Measurements from ENCODE around the gene FBXW8.
A peak's percentile ranks its signal among the peaks of the same experiment; 100 is the strongest.

The FBXW8 gene

DNA sequence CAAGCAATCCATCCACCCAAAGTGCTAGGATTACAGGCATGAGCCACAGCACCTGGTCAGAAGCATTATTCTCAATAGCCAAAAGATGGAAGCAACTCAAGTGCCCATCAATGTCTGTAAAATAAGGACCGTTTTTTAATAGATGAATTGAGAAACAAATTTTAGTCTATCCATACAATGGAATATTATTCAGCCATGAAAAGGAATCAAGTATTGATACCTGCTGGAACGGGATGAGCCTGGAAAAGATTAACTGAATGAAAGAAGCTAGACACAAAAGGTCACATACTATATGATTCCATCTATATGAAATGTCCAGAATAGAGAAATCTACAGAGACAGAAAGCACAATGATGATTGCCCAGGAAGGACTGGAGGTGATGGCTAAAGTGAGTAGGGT lies 9.1 kb upstream of the FBXW8 start:
- Mint-ChIP-seq H3K9me3 (no peaks in the 10 kb centered on the region), H3K36me3 (ENCODE audit: low read depth) (no peaks in the 10 kb centered on the region), H3K4me3 (no peak overlapping the region), H3K27ac (no peak overlapping the region), H3K27me3 (peaks cover 28% of the 10 kb centered on the region), H3K4me1 (ENCODE audit: low read depth) (no peaks in the 10 kb centered on the region)

GRCh38 chr12:116903818-116904217 lies 6.9 kb upstream of the FBXW8 start:
- Mint-ChIP-seq H3K36me3 (ENCODE audit: low read depth) (no peaks in the 10 kb centered on the region), H3K27me3 (peaks cover 27% of the 10 kb centered on the region), H3K9me3 (no peaks in the 10 kb centered on the region), H3K4me3 (no peak overlapping the region), H3K4me1 (ENCODE audit: low read depth) (no peaks in the 10 kb centered on the region), H3K27ac (no peak overlapping the region)

GRCh38 chr12:116906285-116906684 lies 4.5 kb upstream of the FBXW8 start:
- Mint-ChIP-seq H3K27ac (no peak overlapping the region), H3K36me3 (ENCODE audit: low read depth) (no peaks in the 10 kb centered on the region), H3K4me1 (ENCODE audit: low read depth) (peaks cover 8% of the 10 kb centered on the region), H3K4me3 (no peak overlapping the region), H3K9me3 (no peaks in the 10 kb centered on the region), H3K27me3 (peaks cover 20% of the 10 kb centered on the region)

DNA sequence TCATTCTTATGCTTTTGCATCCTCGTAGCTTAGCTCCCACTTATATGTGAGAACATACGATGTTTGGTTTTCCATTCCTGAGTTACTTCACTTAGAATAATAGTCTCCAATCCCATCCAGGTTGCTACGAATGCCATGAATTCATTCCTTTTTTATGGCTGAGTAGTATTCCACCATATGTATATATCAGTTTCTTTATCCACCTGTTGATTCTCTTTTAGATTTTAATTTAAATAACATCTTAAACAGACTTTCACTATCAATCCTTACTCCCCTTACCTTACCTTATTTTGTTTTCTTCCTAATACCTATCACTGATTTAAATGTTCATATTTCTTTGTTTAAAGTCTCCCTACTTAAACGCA lies 488 bp upstream of the FBXW8 start:
- H3K36me3 Mint-ChIP-seq (ENCODE audit: low read depth) = peaks cover 5% of the 10 kb centered on the region
- H3K27ac Mint-ChIP-seq = peak overlapping the region; percentile 56
- no peaks in the 10 kb centered on the region for H3K9me3 Mint-ChIP-seq
- H3K4me1 Mint-ChIP-seq (ENCODE audit: low read depth) = peaks cover 33% of the 10 kb centered on the region
- H3K4me3 Mint-ChIP-seq = peak overlapping the region; percentile 86
- peaks cover 9% of the 10 kb centered on the region for H3K27me3 Mint-ChIP-seq

GRCh38 chr12:116915326-116915725 lies 4.6 kb downstream of the FBXW8 start:
- no peak overlapping the region for H3K4me3 Mint-ChIP-seq
- no peaks in the 10 kb centered on the region for H3K27me3 Mint-ChIP-seq
- peaks cover 12% of the 10 kb centered on the region for H3K36me3 Mint-ChIP-seq (ENCODE audit: low read depth)
- peaks cover 69% of the 10 kb centered on the region for H3K4me1 Mint-ChIP-seq (ENCODE audit: low read depth)
- no peaks in the 10 kb centered on the region for H3K9me3 Mint-ChIP-seq
- H3K27ac Mint-ChIP-seq = no peak overlapping the region

GRCh38 chr12:116916122-116916521 lies 5.4 kb downstream of the FBXW8 start:
- Mint-ChIP-seq H3K4me3 (no peak overlapping the region), H3K4me1 (ENCODE audit: low read depth) (peaks cover 73% of the 10 kb centered on the region), H3K27me3 (no peaks in the 10 kb centered on the region), H3K27ac (peak overlapping the region; percentile 38), H3K9me3 (no peaks in the 10 kb centered on the region), H3K36me3 (ENCODE audit: low read depth) (peaks cover 12% of the 10 kb centered on the region)

GRCh38 chr12:116916714-116917114 lies 6.0 kb downstream of the FBXW8 start:
- Mint-ChIP-seq H3K4me3 (peak overlapping the region; percentile 28), H3K27ac (peak overlapping the region; percentile 80), H3K36me3 (ENCODE audit: low read depth) (peaks cover 12% of the 10 kb centered on the region), H3K27me3 (no peaks in the 10 kb centered on the region), H3K9me3 (no peaks in the 10 kb centered on the region), H3K4me1 (ENCODE audit: low read depth) (peaks cover 75% of the 10 kb centered on the region)

DNA sequence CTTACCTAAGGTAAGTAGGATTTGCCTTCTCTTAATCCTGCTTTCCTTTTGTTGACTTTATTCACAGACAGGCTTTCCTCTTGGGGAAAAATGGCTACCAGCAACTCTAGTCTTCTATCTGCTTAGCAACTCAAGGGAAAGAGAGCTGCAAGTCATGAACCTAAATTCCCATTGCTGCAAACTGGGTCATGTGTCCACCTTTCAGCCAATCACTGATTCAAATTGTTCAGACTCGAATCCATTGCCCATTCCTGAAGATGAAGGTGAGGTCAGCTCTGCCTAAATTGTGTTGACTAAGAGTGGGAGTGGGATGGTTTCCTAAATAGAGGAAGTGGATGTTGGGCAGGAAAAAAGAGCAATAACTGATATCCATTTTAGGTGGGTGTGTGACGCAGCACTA lies 7.7 kb downstream of the FBXW8 start:
- H3K27ac Mint-ChIP-seq = no peak overlapping the region
- H3K36me3 Mint-ChIP-seq (ENCODE audit: low read depth) = peaks cover 12% of the 10 kb centered on the region
- H3K4me1 Mint-ChIP-seq (ENCODE audit: low read depth) = peaks cover 76% of the 10 kb centered on the region
- H3K9me3 Mint-ChIP-seq = no peaks in the 10 kb centered on the region
- H3K4me3 Mint-ChIP-seq = no peak overlapping the region
- H3K27me3 Mint-ChIP-seq = no peaks in the 10 kb centered on the region

DNA sequence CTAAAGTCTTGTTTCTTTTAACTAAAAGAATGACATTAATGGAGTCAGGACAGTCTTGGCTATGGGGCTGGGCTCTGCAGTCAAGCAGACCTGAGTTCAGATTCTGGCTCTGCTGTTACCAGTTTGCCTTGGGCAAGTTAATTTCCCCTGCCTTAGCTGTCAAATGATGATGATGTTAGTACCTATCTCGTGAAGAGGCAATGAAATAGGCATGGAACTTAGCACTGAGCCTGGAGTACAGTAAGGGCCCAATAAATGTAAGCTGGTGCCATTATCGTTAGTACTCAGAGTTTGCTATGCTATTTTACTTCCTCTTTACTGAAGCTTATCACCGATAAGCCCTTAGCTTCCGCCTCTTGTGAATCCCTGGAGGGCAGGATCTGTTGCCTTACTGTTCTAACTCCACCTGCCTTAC lies 8.5 kb downstream of the FBXW8 start:
- Mint-ChIP-seq H3K36me3 (ENCODE audit: low read depth) (peaks cover 12% of the 10 kb centered on the region), H3K9me3 (no peaks in the 10 kb centered on the region), H3K4me3 (no peak overlapping the region), H3K27ac (no peak overlapping the region), H3K4me1 (ENCODE audit: low read depth) (peaks cover 80% of the 10 kb centered on the region), H3K27me3 (no peaks in the 10 kb centered on the region)

GRCh38 chr12:116919706-116920485 lies 9.1 kb downstream of the FBXW8 start:
- no peaks in the 10 kb centered on the region for H3K9me3 Mint-ChIP-seq
- no peak overlapping the region for H3K4me3 Mint-ChIP-seq
- H3K4me1 Mint-ChIP-seq (ENCODE audit: low read depth) = peaks cover 86% of the 10 kb centered on the region
- H3K36me3 Mint-ChIP-seq (ENCODE audit: low read depth) = peaks cover 10% of the 10 kb centered on the region
- H3K27ac Mint-ChIP-seq = no peak overlapping the region
- H3K27me3 Mint-ChIP-seq = no peaks in the 10 kb centered on the region

GRCh38 chr12:116920939-116921338 lies 10.2 kb downstream of the FBXW8 start:
- H3K27me3 Mint-ChIP-seq = no peaks in the 10 kb centered on the region
- peaks cover 8% of the 10 kb centered on the region for H3K36me3 Mint-ChIP-seq (ENCODE audit: low read depth)
- no peak overlapping the region for H3K27ac Mint-ChIP-seq
- H3K4me3 Mint-ChIP-seq = peak overlapping the region; percentile 6
- H3K4me1 Mint-ChIP-seq (ENCODE audit: low read depth) = peaks cover 89% of the 10 kb centered on the region
- H3K9me3 Mint-ChIP-seq = no peaks in the 10 kb centered on the region

DNA sequence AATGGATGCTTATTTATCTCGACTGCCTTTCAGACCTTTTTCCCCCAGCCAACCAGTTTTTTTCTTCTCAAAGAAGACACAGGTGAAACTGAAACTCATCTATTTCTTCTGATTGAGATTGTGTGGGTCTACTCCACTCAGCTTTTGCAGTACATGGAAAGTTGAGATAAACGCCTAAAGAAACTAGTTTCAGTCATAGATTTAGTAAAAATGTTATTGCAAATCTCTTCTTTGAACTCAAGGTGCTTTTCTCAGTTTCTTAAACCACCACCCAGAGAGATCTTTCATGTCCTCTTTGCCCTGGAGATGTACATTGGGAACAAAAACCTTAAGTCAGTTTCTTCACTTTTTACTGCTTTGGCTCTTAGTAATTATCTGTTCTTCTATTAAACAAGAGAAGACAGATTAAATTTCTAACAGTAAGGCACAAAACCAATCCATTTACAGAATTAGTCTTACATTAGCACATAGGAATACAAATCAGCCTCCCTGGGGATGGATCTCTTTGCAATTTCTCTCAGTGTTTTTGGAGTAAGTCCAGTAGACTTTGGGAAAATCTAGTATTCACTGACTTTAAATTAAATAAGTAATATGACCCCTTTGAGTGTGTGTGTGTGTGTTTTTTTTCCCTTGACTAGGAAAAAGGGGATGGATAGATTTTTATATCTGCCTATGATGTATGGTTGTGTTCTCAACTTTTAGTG lies 11.6 kb downstream of the FBXW8 start:
- Mint-ChIP-seq H3K36me3 (ENCODE audit: low read depth) (peaks cover 10% of the 10 kb centered on the region), H3K4me1 (ENCODE audit: low read depth) (peaks cover 86% of the 10 kb centered on the region), H3K27ac (peak overlapping the region; percentile 54), H3K4me3 (no peak overlapping the region), H3K27me3 (no peaks in the 10 kb centered on the region), H3K9me3 (no peaks in the 10 kb centered on the region)

GRCh38 chr12:116924558-116925453 lies 14.1 kb downstream of the FBXW8 start:
- Mint-ChIP-seq H3K36me3 (ENCODE audit: low read depth) (peaks cover 24% of the 10 kb centered on the region), H3K27ac (peak overlapping the region; percentile 77), H3K4me3 (peak overlapping the region; percentile 32), H3K4me1 (ENCODE audit: low read depth) (peaks cover 72% of the 10 kb centered on the region), H3K27me3 (no peaks in the 10 kb centered on the region), H3K9me3 (no peaks in the 10 kb centered on the region)

- Mint-ChIP-seq H3K4me3 (no peak overlapping the region), H3K9me3 (no peaks in the 10 kb centered on the region), H3K27me3 (no peaks in the 10 kb centered on the region), H3K27ac (no peak overlapping the region), H3K4me1 (ENCODE audit: low read depth) (peaks cover 57% of the 10 kb centered on the region), H3K36me3 (ENCODE audit: low read depth) (peaks cover 38% of the 10 kb centered on the region)
Observed at GRCh38 chr12:116926283-116927243, 15.8 kb downstream of the FBXW8 start.
